Suprapubic skin (tissue), 3 donors: ENCODE data around the gene RNF5.

Experiments
- CTCF ChIP-seq, 2 donors: fragments of 200-600 bp in 1 of 2; fragments of 450-650 bp in 1 of 2; sonication (generic) in 1 of 2; IDR thresholded peaks; one replicate each; pipeline ENCODE4 v1.5.1; 2016 to 2019; ENCODE audit warnings: antibody characterized with exemption in 2 of 2, mild to moderate bottlenecking in 1 of 2, moderate library complexity in 1 of 2
- EP300 ChIP-seq: sonication (generic); formaldehyde crosslinking; IDR thresholded peaks from one replicate; pipeline ENCODE4 v1.6.1; 2017; ENCODE audit warnings: antibody characterized with exemption

- TF ChIP-seq CTCF (IDR thresholded peaks at IDR 0.05) (no peak), EP300 (no peak)
These were observed 4.4 kb downstream of the RNF5 start for GRCh38 chr6:32182555-32182981.
